Neuronal stem cell (in vitro differentiated cells): ENCODE data around the gene SPSB2.
"Not testable (repeated sequence)": the region's sequence is repeated elsewhere in the genome, so short reads cannot be mapped to it uniquely, and the experiment has no call there.

Source experiments
- DNase-seq: peaks from one replicate; pipeline ENCODE4 v3.0.0-alpha.2; 2013; ENCODE audit warnings: low spot score
- H2AFZ ChIP-seq: one replicate; pipeline ENCODE4 v1.6.1; 2013; ENCODE audit warnings: mild to moderate bottlenecking, low read length, inconsistent platforms
- H2AK5ac ChIP-seq: 2 replicates; pipeline ENCODE4 v1.6.1; 2013; ENCODE audit warnings: low read depth, mild to moderate bottlenecking, inconsistent platforms, low read length, moderate library complexity, mixed read lengths
- H2BK120ac ChIP-seq: 2 replicates; pipeline ENCODE4 v1.6.1; 2013; ENCODE audit warnings: low read depth, mild to moderate bottlenecking, inconsistent platforms, low read length, moderate library complexity, mixed read lengths
- H2BK12ac ChIP-seq: one replicate; pipeline ENCODE4 v1.6.1; 2013; ENCODE audit warnings: low read length, inconsistent platforms
- H2BK15ac ChIP-seq: 2 replicates; pipeline ENCODE4 v1.6.1; 2013; ENCODE audit warnings: mild to moderate bottlenecking, low read length, inconsistent platforms, mixed read lengths
- H2BK5ac ChIP-seq: one replicate; pipeline ENCODE4 v1.6.1; 2013; ENCODE audit warnings: inconsistent platforms, mild to moderate bottlenecking, low read length, moderate library complexity
- H3K14ac ChIP-seq: one replicate; pipeline ENCODE4 v1.6.1; 2013; ENCODE audit warnings: low read length, inconsistent platforms
- H3K18ac ChIP-seq: 2 replicates; pipeline ENCODE4 v1.6.1; 2013; ENCODE audit warnings: low read length, inconsistent platforms
- H3K23ac ChIP-seq: 2 replicates; pipeline ENCODE4 v1.6.1; 2013; ENCODE audit warnings: low read depth, mild to moderate bottlenecking, mixed read lengths, low read length, inconsistent platforms; ENCODE audit not compliant: poor library complexity
- H3K27ac ChIP-seq: replicated peaks from 3 replicates; pipeline ENCODE4 v1.5.1; 2013; ENCODE audit warnings: low read length, inconsistent platforms
- H3K27me3 ChIP-seq, 3 experiments: 2 replicates each; pipeline ENCODE4 v1.6.1; 2013; ENCODE audit warnings: low read length in 3 of 3, mild to moderate bottlenecking in 2 of 3, inconsistent platforms in 1 of 3, low read depth in 1 of 3, mixed read lengths in 1 of 3, moderate library complexity in 1 of 3; ENCODE audit not compliant: control insufficient read depth in 3 of 3, insufficient read depth in 3 of 3
- H3K36me3 ChIP-seq, 2 donors: replicated peaks in 1 of 2; 2 replicates each; pipeline ENCODE4 v1.6.1; 2013; ENCODE audit warnings: low read length in 2 of 2; ENCODE audit not compliant: control insufficient read depth in 2 of 2, insufficient read depth in 2 of 2
- H3K4ac ChIP-seq: 2 replicates; pipeline ENCODE4 v1.6.1; 2013; ENCODE audit warnings: inconsistent platforms, mild to moderate bottlenecking, low read length, moderate library complexity
- H3K4me1 ChIP-seq, 2 donors: 1 replicate in 1 of 2; 2 replicates in 1 of 2; pipeline ENCODE4 v1.6.1; 2013; ENCODE audit warnings: low read length in 2 of 2, low read depth in 1 of 2; ENCODE audit not compliant: control insufficient read depth in 2 of 2, insufficient read depth in 1 of 2
- H3K4me2 ChIP-seq: one replicate; pipeline ENCODE4 v1.6.1; 2013; ENCODE audit warnings: mild to moderate bottlenecking, low read length, inconsistent platforms; ENCODE audit not compliant: insufficient read depth, poor library complexity, severe bottlenecking
- H3K4me3 ChIP-seq, 2 donors: 2 replicates each; pipeline ENCODE4 v1.5.1; 2013; ENCODE audit warnings: low read length in 2 of 2, mild to moderate bottlenecking in 2 of 2, inconsistent platforms in 1 of 2, moderate library complexity in 1 of 2
- H3K79me1 ChIP-seq: one replicate; pipeline ENCODE4 v1.6.1; 2013; ENCODE audit warnings: low read depth, mild to moderate bottlenecking, inconsistent platforms, low read length, moderate library complexity
- H3K9ac ChIP-seq: one replicate; pipeline ENCODE4 v1.6.1; 2013; ENCODE audit warnings: mild to moderate bottlenecking, low read depth, low read length, inconsistent platforms; ENCODE audit not compliant: poor library complexity
- H3K9me3 ChIP-seq, 2 donors: replicated peaks in 1 of 2; 2 replicates each; pipeline versions ENCODE3 to v1.6.1; 2013; ENCODE audit warnings: low read length in 2 of 2, mild to moderate bottlenecking in 2 of 2, inconsistent platforms in 1 of 2, low read depth in 1 of 2, mixed read lengths in 1 of 2, moderate library complexity in 1 of 2; ENCODE audit not compliant: control insufficient read depth in 2 of 2, insufficient read depth in 1 of 2
- H4K8ac ChIP-seq: one replicate; pipeline ENCODE4 v1.6.1; 2013; ENCODE audit warnings: low read depth, mild to moderate bottlenecking, inconsistent platforms, low read length, moderate library complexity
- H4K91ac ChIP-seq: one replicate; pipeline ENCODE4 v1.6.1; 2013; ENCODE audit warnings: low read length, low read depth, mild to moderate bottlenecking, inconsistent platforms; ENCODE audit not compliant: poor library complexity
- WGBS, 2 donors: extraction: QIAGEN DNeasy Blood & Tissue Kit; methylation state at CpG; one replicate each; pipeline ENCODE4 v1.1.7; 2013; ENCODE audit warnings: missing lambda C conversion rate in 2 of 2, mixed read lengths in 1 of 2; ENCODE audit not compliant: insufficient read length in 2 of 2, insufficient replicate concordance in 1 of 2; ENCODE audit errors: extremely low coverage in 2 of 2; 5-methylcytosine and 5-hydroxymethylcytosine counted together

Gene SPSB2

GRCh38 chr12:6909421-6910145, 36.5 kb upstream of the SPSB2 start:
- Histone ChIP-seq H3K79me1 (peaks cover 7% of the 10 kb centered on the region), H3K14ac (no peak overlapping the region), H3K4me1 (peaks cover 14 to 21% of the 10 kb centered on the region in 2 donors), H2AK5ac (no peak overlapping the region), H2BK15ac (no peak overlapping the region), H3K23ac (no peak overlapping the region), H2BK5ac (no peak overlapping the region), H2BK120ac (no peak overlapping the region), H2AFZ (no peak overlapping the region), H3K4ac (no peak overlapping the region), H3K9me3 (no peaks in the 10 kb centered on the region), H3K9ac (no peak overlapping the region), H3K27me3 (peaks cover 0 to 3% (median 0%) of the 10 kb centered on the region in 3 experiments), H3K36me3 (no peaks in the 10 kb centered on the region), H3K27ac (no peak overlapping the region), H2BK12ac (no peak overlapping the region), H3K4me3 (no peak overlapping the region), H4K8ac (no peak overlapping the region), H4K91ac (no peak overlapping the region), H3K4me2 (no peak overlapping the region), H3K18ac (no peak overlapping the region)
- DNase-seq, result no peak
- no CpG with 5 or more reads among the region's 4 CpGs for WGBS, 2 donors

DNA sequence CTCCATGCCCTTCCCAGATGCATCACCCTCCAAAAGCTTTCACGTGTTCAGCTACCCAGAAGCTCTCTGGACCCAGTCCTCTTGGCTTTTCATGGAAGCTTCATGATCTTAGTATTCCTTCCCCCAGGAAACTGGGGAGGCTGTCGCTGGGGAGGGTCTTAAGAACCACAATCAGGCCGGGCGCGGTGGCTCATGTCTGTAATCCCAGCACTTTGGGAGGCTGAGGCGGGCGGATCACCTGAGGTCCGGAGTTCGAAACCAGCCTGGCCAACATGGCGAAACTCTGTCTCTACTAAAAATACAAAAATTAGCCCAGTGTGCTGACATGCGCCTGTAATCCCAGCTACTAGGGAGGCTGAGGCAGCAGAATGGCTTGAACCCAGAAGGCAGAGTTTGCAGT, 35.0 kb upstream of the SPSB2 start:
- not testable (repeated sequence) for H2BK5ac ChIP-seq, H3K18ac ChIP-seq, H3K9me3 ChIP-seq, H3K14ac ChIP-seq, H3K4me3 ChIP-seq, H3K23ac ChIP-seq, H4K91ac ChIP-seq, DNase-seq, H3K27me3 ChIP-seq, H2BK15ac ChIP-seq, H3K9ac ChIP-seq, H3K4me2 ChIP-seq, H3K4ac ChIP-seq, H2AK5ac ChIP-seq, H4K8ac ChIP-seq, H3K36me3 ChIP-seq, H2BK120ac ChIP-seq, H2AFZ ChIP-seq, H2BK12ac ChIP-seq, H3K27ac ChIP-seq, H3K79me1 ChIP-seq
- peaks cover 10 to 18% of the 10 kb centered on the region in 2 donors for H3K4me1 ChIP-seq
- no CpG with 5 or more reads among the region's 11 CpGs for WGBS, 2 donors

DNA sequence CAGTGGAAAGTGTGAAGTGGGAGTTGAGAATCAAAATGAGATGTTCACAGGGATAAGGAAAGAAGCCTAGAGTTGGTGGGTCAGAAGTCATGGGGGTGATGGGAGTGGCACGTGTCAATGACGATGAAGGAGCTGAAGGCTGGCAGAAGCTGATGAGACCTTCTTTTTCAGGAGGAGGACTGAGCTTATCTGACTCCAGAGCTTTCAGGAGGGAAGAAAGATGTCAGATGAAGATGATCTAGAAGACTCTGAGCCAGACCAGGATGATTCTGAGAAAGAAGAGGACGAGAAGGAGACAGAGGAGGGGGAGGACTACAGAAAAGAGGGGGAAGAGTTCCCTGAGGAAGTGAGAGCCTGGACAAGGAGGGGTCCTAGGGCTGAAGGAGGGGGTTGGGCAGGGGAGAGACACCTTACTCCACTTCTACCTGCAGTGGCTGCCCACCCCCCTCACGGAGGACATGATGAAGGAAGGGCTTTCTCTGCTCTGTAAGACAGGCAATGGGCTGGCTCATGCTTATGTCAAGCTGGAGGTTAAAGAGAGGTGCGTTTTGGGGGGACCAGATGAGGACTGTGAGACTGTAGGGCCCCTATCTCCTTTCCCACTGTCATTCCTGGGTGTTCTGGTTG, 32.4 kb upstream of the SPSB2 start:
- no peaks in the 10 kb centered on the region for H3K9me3 ChIP-seq
- peak overlapping the region; percentile 93 for H3K27ac ChIP-seq
- H3K79me1 ChIP-seq, result peaks cover 1% of the 10 kb centered on the region
- H3K4ac ChIP-seq, result no peak overlapping the region
- peak overlapping the region; percentile 87 for H2AFZ ChIP-seq
- no peaks in the 10 kb centered on the region for H3K36me3 ChIP-seq
- H3K18ac ChIP-seq, result peak overlapping the region; percentile 86
- H3K4me1 ChIP-seq, result peaks cover 10 to 13% of the 10 kb centered on the region in 2 donors
- H4K8ac ChIP-seq, result no peak overlapping the region
- no CpG with 5 or more reads among the region's 5 CpGs for WGBS, 2 donors
- peak overlapping the region; percentile 29 for H3K23ac ChIP-seq
- no peak overlapping the region for H2BK120ac ChIP-seq
- H2BK5ac ChIP-seq, result peak overlapping the region; percentile 88
- H3K14ac ChIP-seq, result no peak overlapping the region
- no peak overlapping the region for H2AK5ac ChIP-seq
- peak overlapping the region; percentile 55 to 72 for H3K4me3 ChIP-seq
- H3K9ac ChIP-seq, result peak overlapping the region; percentile 75
- H2BK15ac ChIP-seq, result peak overlapping the region; percentile 71
- peak overlapping the region; percentile 47 for H2BK12ac ChIP-seq
- H3K4me2 ChIP-seq, result peak overlapping the region; percentile 88
- no peak for DNase-seq
- no peaks in the 10 kb centered on the region for H3K27me3 ChIP-seq
- H4K91ac ChIP-seq, result no peak overlapping the region
